GM18511 (cell line): ENCODE measurements around the gene RTF1.
A peak's percentile ranks its signal among the peaks of the same experiment; 100 is the strongest.

ENCODE experiments used
- ATAC-seq: cut with Tn5 transposase; IDR thresholded peaks from one replicate; pipeline ENCODE4 v1.9.1; 2021; ENCODE audit warnings: mild to moderate bottlenecking, moderate library complexity; ENCODE audit not compliant: unreplicated experiment

The RTF1 gene

GRCh38 chr15:41502795-41503668 is 86.1 kb downstream of the RTF1 start:
- no peak for ATAC-seq

- ATAC-seq: no peak
Observed at GRCh38 chr15:41503669-41504010, 86.7 kb downstream of the RTF1 start.

- no peak for ATAC-seq
Observed at GRCh38 chr15:41504751-41505492, 88.0 kb downstream of the RTF1 start.

GRCh38 chr15:41505776-41506175 is 88.9 kb downstream of the RTF1 start:
- no peak for ATAC-seq

- ATAC-seq: no peak
Observed at GRCh38 chr15:41506796-41507341, 90.0 kb downstream of the RTF1 start.

- no peak for ATAC-seq
Observed at GRCh38 chr15:41507820-41508290, 91.0 kb downstream of the RTF1 start.

GRCh38 chr15:41510728-41511127 is 93.8 kb downstream of the RTF1 start:
- no peak for ATAC-seq

- no peak for ATAC-seq
Observed at GRCh38 chr15:41511331-41511898, 94.5 kb downstream of the RTF1 start.

GRCh38 chr15:41511899-41512369 is 95.0 kb downstream of the RTF1 start:
- ATAC-seq: no peak

- no peak for ATAC-seq
Observed at GRCh38 chr15:41512512-41512939, 95.6 kb downstream of the RTF1 start.

- peak; percentile 49 for ATAC-seq
Observed at GRCh38 chr15:41512940-41513505, 96.1 kb downstream of the RTF1 start.

GRCh38 chr15:41513506-41514227 is 96.8 kb downstream of the RTF1 start, which contains the start of gene LTK:
Gene LTK, minus strand, starts transcription at chr15:41513827. Its CDS starts 118 bp downstream, at chr15:41513709.
- no peak for ATAC-seq

GRCh38 chr15:41517895-41518449 is 101.1 kb downstream of the RTF1 start:
- no peak for ATAC-seq

GRCh38 chr15:41520636-41521035 is 103.7 kb downstream of the RTF1 start:
- ATAC-seq: no peak

- ATAC-seq: no peak
Observed at GRCh38 chr15:41521614-41522013, 104.7 kb downstream of the RTF1 start.

GRCh38 chr15:41523097-41523496 is 106.2 kb downstream of the RTF1 start:
- no peak for ATAC-seq

- ATAC-seq: no peak
Observed at GRCh38 chr15:41530363-41530956, 113.6 kb downstream of the RTF1 start.
